ENCODE results near the gene CMIP.

- no peak for TF ChIP-seq CTCF (IDR thresholded peaks at IDR 0.05)
- no peak for TF ChIP-seq FOXM1 (IDR thresholded peaks at IDR 0.05; ENCODE audit: low read depth)
- TF ChIP-seq RAD21 (IDR thresholded peaks at IDR 0.05; ENCODE audit: low read length), result no peak
- TF ChIP-seq SIN3A (IDR thresholded peaks at IDR 0.05; ENCODE audit: borderline replicate concordance, low read depth, low read length), result no peak
- no peak for TF ChIP-seq YY1 (IDR thresholded peaks at IDR 0.05; ENCODE audit: low read depth)
Measured at GRCh38 chr16:81539759-81540472, 95.3 kb downstream of the CMIP start.

Measured in SK-N-SH (cell line).